ENCODE data around the gene ANKS1A.

- TF ChIP-seq POLR2A (IDR thresholded peaks at IDR 0.05): no peak
- no peak for TF ChIP-seq CTCF (IDR thresholded peaks at IDR 0.05)
- no peak for TF ChIP-seq EP300 (IDR thresholded peaks at IDR 0.05)
These were observed 11.1 kb upstream of the ANKS1A start for GRCh38 chr6:34877869-34878485.

All from ovary (tissue), 3 donors.